Esophagus muscularis mucosa (tissue), 4 donors: Measurements from ENCODE around the gene DDR1.
"Not testable (repeated sequence)": the region's sequence is repeated elsewhere in the genome, so short reads cannot be mapped to it uniquely, and the experiment has no call there.

Experiments
- CTCF ChIP-seq, 3 experiments: fragments of 200-600 bp in 2 of 3; fragments of 450-650 bp in 1 of 3; sonication (generic) in 2 of 3; IDR thresholded peaks; one replicate each; pipeline ENCODE4 v1.5.1; 2017 to 2019; ENCODE audit warnings: antibody characterized with exemption in 3 of 3, mild to moderate bottlenecking in 2 of 3, moderate library complexity in 1 of 3
- EP300 ChIP-seq: sonication (generic); formaldehyde crosslinking; IDR thresholded peaks from one replicate; pipeline ENCODE4 v1.6.1; 2017; ENCODE audit warnings: antibody characterized with exemption
- POLR2A ChIP-seq: fragments of 450-650 bp; IDR thresholded peaks from one replicate; pipeline ENCODE4 v1.6.1; 2017; ENCODE audit warnings: antibody characterized with exemption, moderate library complexity, mild to moderate bottlenecking, low read depth
- POLR2AphosphoS5 ChIP-seq, 2 donors: sonication (generic); formaldehyde crosslinking; IDR thresholded peaks; one replicate each; pipeline ENCODE4 v1.6.1; 2017; ENCODE audit warnings: antibody characterized with exemption in 2 of 2

- TF ChIP-seq CTCF (IDR thresholded peaks at IDR 0.05); POLR2AphosphoS5 (IDR thresholded peaks at IDR 0.05); POLR2A; EP300: not testable (repeated sequence)
Measured at GRCh38 chr6:30927080-30927479, 42.8 kb downstream of the DDR1 start.
